Panc1 (cell line): ENCODE data around the gene USP32. TPM values are rescaled to one million over a fixed set of nuclear protein-coding genes. Genes with fewer than 3 reads are reported as not detected.

Experiments used
- ATAC-seq: fragments of 200-7000 bp; cut with Tn5 transposase; 2 replicates; pipeline ENCODE4 v1.9.1; 2020; ENCODE audit warnings: mild to moderate bottlenecking, moderate library complexity
- BruUV-seq: library from RNA; stranded (reverse); fragments of 400-500 nt; replicated peaks from 2 replicates; lab custom pipeline; 2021; lab: Mats Ljungman, UMichigan
- CTCF ChIA-PET: fragments of 300-600 bp; sonication (Branson Sonifier 250); formaldehyde crosslinking; loops from one replicate; lab custom pipeline; 2022; ENCODE audit warnings: antibody characterized with exemption; lab: Charles Lee
- POLR2A ChIA-PET: fragments of 300-600 bp; sonication (Branson Sonifier 250); formaldehyde crosslinking; loops from one replicate; lab custom pipeline; 2022; ENCODE audit warnings: antibody characterized with exemption; lab: Charles Lee
- DNase-seq: peaks from one replicate; pipeline ENCODE4 v3.0.0-alpha.2; 2010; ENCODE audit warnings: low read depth, low spot score
- H3K27ac ChIP-seq: 2 replicates; pipeline ENCODE4 v1.5.1; 2011; ENCODE audit warnings: mild to moderate bottlenecking, low read length, inconsistent platforms
- H3K27me3 ChIP-seq: fragments of 200-500 bp; sonication (Bioruptor generic); 2 replicates; pipeline ENCODE4 v1.6.0; 2014; ENCODE audit warnings: low read length, inconsistent platforms; ENCODE audit not compliant: control insufficient read depth, insufficient read depth
- H3K36me3 ChIP-seq: fragments of 200-500 bp; sonication (Bioruptor generic); 2 replicates; pipeline ENCODE4 v1.5.1; 2014; ENCODE audit warnings: inconsistent platforms, mild to moderate bottlenecking, low read length, moderate library complexity; ENCODE audit not compliant: control insufficient read depth, insufficient read depth
- H3K4me1 ChIP-seq: 2 replicates; pipeline ENCODE4 v1.5.1; 2011; ENCODE audit warnings: inconsistent platforms, mild to moderate bottlenecking, low read length, moderate library complexity; ENCODE audit not compliant: control insufficient read depth, insufficient read depth
- H3K4me3 ChIP-seq, 2 experiments: 2 replicates each; pipeline ENCODE4 v1.5.1; 2011 to 2012; ENCODE audit warnings: low read depth in 2 of 2, low read length in 2 of 2, mild to moderate bottlenecking in 2 of 2, inconsistent platforms in 1 of 2, moderate library complexity in 1 of 2
- H3K9me3 ChIP-seq: fragments of 200-500 bp; sonication (Bioruptor generic); 2 replicates; pipeline ENCODE4 v1.5.1; 2014; ENCODE audit warnings: low read depth, mild to moderate bottlenecking, inconsistent platforms, low read length, moderate library complexity; ENCODE audit not compliant: control insufficient read depth, insufficient read depth
- POLR2AphosphoS5 ChIP-seq: IDR thresholded peaks from 2 replicates; pipeline ENCODE4 v1.6.1; 2012; ENCODE audit warnings: mild to moderate bottlenecking, low read depth, low read length, moderate library complexity
- REST ChIP-seq, 2 experiments: IDR thresholded peaks; 2 replicates each; pipeline ENCODE4 v1.6.1; 2011 to 2012; ENCODE audit warnings: low read depth in 2 of 2, control low read depth in 1 of 2, low read length in 1 of 2, mild to moderate bottlenecking in 1 of 2, moderate library complexity in 1 of 2; ENCODE audit not compliant: insufficient read depth in 1 of 2
- SIN3A ChIP-seq: IDR thresholded peaks from 2 replicates; pipeline ENCODE4 v1.6.1; 2012; ENCODE audit warnings: low read depth, mild to moderate bottlenecking, low read length, moderate library complexity, borderline replicate concordance; ENCODE audit not compliant: insufficient read depth
- TCF7L2 ChIP-seq: IDR thresholded peaks from 2 replicates; pipeline ENCODE4 v1.6.1; 2011; ENCODE audit warnings: mild to moderate bottlenecking, low read depth, low read length, inconsistent platforms
- in situ Hi-C: cut with HindIII; loops from 2 replicates; pipeline ENCODE4 v1.10.0; 2016; ENCODE audit warnings: low sequenced_read_pairs, low pct_unique_long_range_greater_than_20kb
- intact Hi-C: fragments of 100-400 bp; cut with micrococcal nuclease; formaldehyde crosslinking; loops from one replicate; pipeline ENCODE4 v1.10.0; 2022; ENCODE audit not compliant: unreplicated experiment
- total RNA-seq: library from RNA; stranded (reverse); gene quantifications from one replicate; pipeline ENCODE4 v1.2.1, GENCODE V29; 2021; ENCODE audit not compliant: unreplicated experiment
- TF ChIP-seq, protein P1 (sequence below): fragments of 450-650 bp; IDR thresholded peaks from 2 replicates; pipeline ENCODE4 v1.5.1; 2017; ENCODE audit warnings: mild to moderate bottlenecking

Gene USP32
- total RNA-seq, 1 experiment from 2014 or later, result 45.5 TPM

DNA sequence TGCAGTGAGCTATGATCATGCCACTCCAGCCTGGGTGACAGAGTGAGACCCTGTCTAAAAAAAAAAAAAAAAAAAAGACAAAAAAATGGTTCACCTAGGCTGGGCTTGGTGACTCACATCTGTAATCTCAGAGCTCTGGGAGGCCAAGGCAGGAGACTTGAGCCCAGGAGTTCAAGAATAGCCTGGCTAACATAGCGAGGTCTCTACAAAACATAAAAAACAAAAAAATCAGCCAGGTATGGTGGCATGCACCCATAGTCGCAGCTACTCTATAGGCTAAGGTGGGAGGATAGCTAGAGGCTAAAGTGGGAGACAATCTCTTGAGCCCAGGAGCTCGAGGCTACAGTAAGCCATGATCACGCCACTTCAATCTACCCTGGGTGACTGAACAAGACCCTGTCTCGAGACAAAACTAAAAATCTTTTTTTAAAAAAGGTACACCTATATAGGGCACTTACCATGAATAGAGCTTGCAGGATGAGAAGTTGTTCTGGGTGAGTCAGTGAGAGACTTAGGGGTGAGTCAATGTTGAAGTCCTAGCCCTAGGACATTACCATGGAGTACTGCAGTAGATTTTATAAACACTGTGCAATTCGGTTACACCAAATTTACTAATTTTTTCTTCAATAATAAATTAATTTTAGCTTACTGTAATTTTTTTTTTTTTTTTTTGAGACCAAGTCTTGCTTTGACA, 19.0 kb downstream of the USP32 start:
- Histone ChIP-seq H3K27ac (no peak overlapping the region), H3K9me3 (no peaks in the 10 kb centered on the region), H3K4me3 (no peak overlapping the region), H3K27me3 (no peaks in the 10 kb centered on the region), H3K4me1 (peaks cover 10% of the 10 kb centered on the region; the same call in 1 of the 2 replicates), H3K36me3 (no peaks in the 10 kb centered on the region)
- ATAC-seq (peak; percentile 95), DNase-seq (no peak)
- in situ Hi-C loops, result no loop called here
- ChIA-PET POLR2A (interaction anchor here (0.6 kb wide), 4 partner anchors 14 to 941 kb away, joined by 3 to 13 read pairs (median 5); no protein-coding TSS in a partner anchor), CTCF (no interaction called here)
- intact Hi-C loops, result no loop called here
- no peak for TF ChIP-seq TCF7L2
- no peak for TF ChIP-seq POLR2AphosphoS5
- no peak for TF ChIP-seq REST (IDR thresholded peaks at IDR 0.05; ENCODE audit: insufficient read depth in 1 of 2, low read depth in 2 of 2, low read length in 1 of 2)
- TF ChIP-seq, protein P1, sequence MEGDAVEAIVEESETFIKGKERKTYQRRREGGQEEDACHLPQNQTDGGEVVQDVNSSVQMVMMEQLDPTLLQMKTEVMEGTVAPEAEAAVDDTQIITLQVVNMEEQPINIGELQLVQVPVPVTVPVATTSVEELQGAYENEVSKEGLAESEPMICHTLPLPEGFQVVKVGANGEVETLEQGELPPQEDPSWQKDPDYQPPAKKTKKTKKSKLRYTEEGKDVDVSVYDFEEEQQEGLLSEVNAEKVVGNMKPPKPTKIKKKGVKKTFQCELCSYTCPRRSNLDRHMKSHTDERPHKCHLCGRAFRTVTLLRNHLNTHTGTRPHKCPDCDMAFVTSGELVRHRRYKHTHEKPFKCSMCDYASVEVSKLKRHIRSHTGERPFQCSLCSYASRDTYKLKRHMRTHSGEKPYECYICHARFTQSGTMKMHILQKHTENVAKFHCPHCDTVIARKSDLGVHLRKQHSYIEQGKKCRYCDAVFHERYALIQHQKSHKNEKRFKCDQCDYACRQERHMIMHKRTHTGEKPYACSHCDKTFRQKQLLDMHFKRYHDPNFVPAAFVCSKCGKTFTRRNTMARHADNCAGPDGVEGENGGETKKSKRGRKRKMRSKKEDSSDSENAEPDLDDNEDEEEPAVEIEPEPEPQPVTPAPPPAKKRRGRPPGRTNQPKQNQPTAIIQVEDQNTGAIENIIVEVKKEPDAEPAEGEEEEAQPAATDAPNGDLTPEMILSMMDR, result no peak
- BruUV-seq, result no TSS peak

DNA sequence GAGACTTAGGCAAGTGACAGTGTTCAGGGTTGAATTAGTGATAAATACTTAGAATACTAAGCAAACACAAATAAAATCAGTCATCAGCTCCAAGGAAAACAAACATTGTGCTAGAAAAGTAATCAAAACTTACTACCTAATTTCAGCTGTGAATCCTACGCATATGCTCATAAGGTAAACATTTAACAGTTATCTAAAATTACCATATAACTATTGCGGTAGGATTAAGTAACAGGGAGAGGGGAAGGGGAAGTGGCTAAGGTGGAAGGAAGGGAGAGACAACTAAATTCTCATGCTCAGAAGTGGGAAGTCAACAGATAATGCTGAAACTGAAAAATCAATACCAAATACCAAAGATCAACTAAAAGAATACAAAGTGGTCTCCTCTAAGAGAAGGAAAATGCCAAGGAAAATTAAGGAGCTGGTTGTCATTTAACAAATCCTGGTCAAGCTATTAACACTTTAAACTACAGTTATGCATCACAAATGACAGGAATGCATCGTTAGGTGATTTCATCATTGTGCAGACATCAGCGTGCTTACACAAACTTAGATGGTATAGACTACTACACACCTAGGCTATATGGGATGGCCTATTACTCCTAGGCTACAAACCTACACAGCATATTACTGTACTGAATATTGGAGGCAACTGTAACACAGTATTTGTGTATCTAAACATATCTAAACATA, 20.0 kb downstream of the USP32 start:
- ATAC-seq (0 out of 2 replicates have a peak, but pooled peaks have one; percentile 48), DNase-seq (no peak)
- Histone ChIP-seq H3K4me1 (peaks cover 10% of the 10 kb centered on the region; the same call in 1 of the 2 replicates), H3K9me3 (no peaks in the 10 kb centered on the region), H3K36me3 (no peaks in the 10 kb centered on the region), H3K4me3 (no peak overlapping the region), H3K27ac (no peak overlapping the region), H3K27me3 (no peaks in the 10 kb centered on the region)
- in situ Hi-C loops (no loop called here), intact Hi-C loops (no loop called here)
- no peak for TF ChIP-seq POLR2AphosphoS5
- no peak for TF ChIP-seq SIN3A
- no peak for TF ChIP-seq REST (IDR thresholded peaks at IDR 0.05; ENCODE audit: insufficient read depth in 1 of 2, low read depth in 2 of 2, low read length in 1 of 2)
- TF ChIP-seq, protein P1, result no peak
- no peak for TF ChIP-seq TCF7L2
- no TSS peak for BruUV-seq
- POLR2A ChIA-PET, result no interaction called here
- CTCF ChIA-PET, result no interaction called here
